Panc1 (cell line): ENCODE results near the gene ENPP7. TPM values are rescaled to one million over a fixed set of nuclear protein-coding genes. Genes with fewer than 3 reads are reported as not detected.
A peak's percentile ranks its signal among the peaks of the same experiment; 100 is the strongest.

Source experiments
- ATAC-seq: fragments of 200-7000 bp; cut with Tn5 transposase; 2 replicates; pipeline ENCODE4 v1.9.1; 2020; ENCODE audit warnings: mild to moderate bottlenecking, moderate library complexity
- BruUV-seq: library from RNA; stranded (reverse); fragments of 400-500 nt; replicated peaks from 2 replicates; lab custom pipeline; 2021; lab: Mats Ljungman, UMichigan
- CTCF ChIA-PET: fragments of 300-600 bp; sonication (Branson Sonifier 250); formaldehyde crosslinking; loops from one replicate; lab custom pipeline; 2022; ENCODE audit warnings: antibody characterized with exemption; lab: Charles Lee
- POLR2A ChIA-PET: fragments of 300-600 bp; sonication (Branson Sonifier 250); formaldehyde crosslinking; loops from one replicate; lab custom pipeline; 2022; ENCODE audit warnings: antibody characterized with exemption; lab: Charles Lee
- DNase-seq: peaks from one replicate; pipeline ENCODE4 v3.0.0-alpha.2; 2010; ENCODE audit warnings: low read depth, low spot score
- H3K27ac ChIP-seq: 2 replicates; pipeline ENCODE4 v1.5.1; 2011; ENCODE audit warnings: mild to moderate bottlenecking, low read length, inconsistent platforms
- H3K27me3 ChIP-seq: fragments of 200-500 bp; sonication (Bioruptor generic); 2 replicates; pipeline ENCODE4 v1.6.0; 2014; ENCODE audit warnings: low read length, inconsistent platforms; ENCODE audit not compliant: control insufficient read depth, insufficient read depth
- H3K36me3 ChIP-seq: fragments of 200-500 bp; sonication (Bioruptor generic); 2 replicates; pipeline ENCODE4 v1.5.1; 2014; ENCODE audit warnings: inconsistent platforms, mild to moderate bottlenecking, low read length, moderate library complexity; ENCODE audit not compliant: control insufficient read depth, insufficient read depth
- H3K4me1 ChIP-seq: 2 replicates; pipeline ENCODE4 v1.5.1; 2011; ENCODE audit warnings: inconsistent platforms, mild to moderate bottlenecking, low read length, moderate library complexity; ENCODE audit not compliant: control insufficient read depth, insufficient read depth
- H3K4me3 ChIP-seq, 2 experiments: 2 replicates each; pipeline ENCODE4 v1.5.1; 2011 to 2012; ENCODE audit warnings: low read depth in 2 of 2, low read length in 2 of 2, mild to moderate bottlenecking in 2 of 2, inconsistent platforms in 1 of 2, moderate library complexity in 1 of 2
- H3K9me3 ChIP-seq: fragments of 200-500 bp; sonication (Bioruptor generic); 2 replicates; pipeline ENCODE4 v1.5.1; 2014; ENCODE audit warnings: low read depth, mild to moderate bottlenecking, inconsistent platforms, low read length, moderate library complexity; ENCODE audit not compliant: control insufficient read depth, insufficient read depth
- CTCF ChIP-seq: fragments of 450-650 bp; IDR thresholded peaks from 2 replicates; pipeline ENCODE4 v1.5.1; 2017; ENCODE audit warnings: mild to moderate bottlenecking
- POLR2AphosphoS5 ChIP-seq: IDR thresholded peaks from 2 replicates; pipeline ENCODE4 v1.6.1; 2012; ENCODE audit warnings: mild to moderate bottlenecking, low read depth, low read length, moderate library complexity
- REST ChIP-seq, 2 experiments: IDR thresholded peaks; 2 replicates each; pipeline ENCODE4 v1.6.1; 2011 to 2012; ENCODE audit warnings: low read depth in 2 of 2, control low read depth in 1 of 2, low read length in 1 of 2, mild to moderate bottlenecking in 1 of 2, moderate library complexity in 1 of 2; ENCODE audit not compliant: insufficient read depth in 1 of 2
- SIN3A ChIP-seq: IDR thresholded peaks from 2 replicates; pipeline ENCODE4 v1.6.1; 2012; ENCODE audit warnings: low read depth, mild to moderate bottlenecking, low read length, moderate library complexity, borderline replicate concordance; ENCODE audit not compliant: insufficient read depth
- TCF7L2 ChIP-seq: IDR thresholded peaks from 2 replicates; pipeline ENCODE4 v1.6.1; 2011; ENCODE audit warnings: mild to moderate bottlenecking, low read depth, low read length, inconsistent platforms
- in situ Hi-C: cut with HindIII; loops from 2 replicates; pipeline ENCODE4 v1.10.0; 2016; ENCODE audit warnings: low sequenced_read_pairs, low pct_unique_long_range_greater_than_20kb
- intact Hi-C: fragments of 100-400 bp; cut with micrococcal nuclease; formaldehyde crosslinking; loops from one replicate; pipeline ENCODE4 v1.10.0; 2022; ENCODE audit not compliant: unreplicated experiment
- total RNA-seq: library from RNA; stranded (reverse); gene quantifications from one replicate; pipeline ENCODE4 v1.2.1, GENCODE V29; 2021; ENCODE audit not compliant: unreplicated experiment

ENPP7 gene
- total RNA-seq, 1 experiment from 2014 or later = not detected

- Histone ChIP-seq H3K9me3 (no peaks in the 10 kb centered on the region), H3K27me3 (peaks cover 15% of the 10 kb centered on the region), H3K4me3 (peak overlapping the region; percentile 55 to 61), H3K4me1 (peaks cover 18% of the 10 kb centered on the region), H3K36me3 (peaks cover 3% of the 10 kb centered on the region; the same call in 1 of the 2 replicates), H3K27ac (no peak overlapping the region)
- DNase-seq (no peak), ATAC-seq (no peak)
- POLR2A ChIA-PET = no interaction called here
- intact Hi-C loops = no loop called here
- TF ChIP-seq CTCF = no peak
- BruUV-seq = no TSS peak
- CTCF ChIA-PET = no interaction called here
- in situ Hi-C loops = loop anchor here (25.0 kb wide), 1 partner anchor 208 kb away; no protein-coding TSS in a partner anchor
Measured at GRCh38 chr17:79779084-79779529, 48.4 kb downstream of the ENPP7 start.

DNA sequence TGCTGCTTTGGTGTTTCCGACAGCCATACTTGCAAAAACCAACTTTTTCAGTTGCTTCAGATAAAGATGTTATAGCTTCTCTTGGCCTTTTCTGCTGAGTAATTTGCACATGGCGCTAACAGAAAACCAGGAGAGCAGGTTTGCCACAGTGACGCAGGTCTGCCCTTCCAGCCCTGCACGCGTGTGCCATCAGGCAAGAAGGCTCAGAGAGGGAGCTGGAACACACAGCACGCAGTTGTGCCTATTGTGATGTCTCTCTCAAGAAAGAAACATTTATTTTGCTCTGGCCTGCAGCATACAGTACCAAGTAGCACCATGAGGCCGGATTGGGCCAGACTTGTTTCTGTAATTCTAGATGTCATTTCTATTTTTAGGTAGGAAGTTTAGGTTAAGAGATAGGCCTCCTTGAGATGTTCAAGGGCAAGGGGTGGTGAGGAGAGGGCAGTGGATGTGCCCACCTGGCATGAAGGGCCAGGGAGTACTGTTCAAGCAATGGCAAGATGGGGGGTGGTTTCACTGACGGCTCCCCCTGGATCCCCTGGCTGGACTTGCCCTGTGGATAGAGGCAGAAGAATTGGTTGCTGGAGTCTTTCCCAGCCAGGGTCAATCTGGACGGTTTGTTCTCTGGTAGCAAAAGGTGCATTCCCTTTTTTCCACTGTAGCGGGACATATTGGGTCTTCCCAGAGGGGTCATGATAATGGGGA is 49.1 kb downstream of the ENPP7 start:
- ATAC-seq (no peak), DNase-seq (no peak)
- TF ChIP-seq SIN3A (no peak), CTCF (no peak), TCF7L2 (no peak), REST (IDR thresholded peaks at IDR 0.05; ENCODE audit: insufficient read depth in 1 of 2, low read depth in 2 of 2, low read length in 1 of 2) (no peak), POLR2AphosphoS5 (no peak)
- POLR2A ChIA-PET = interaction anchor here (0.5 kb wide), 1 partner anchor 59 kb away, joined by 3 read pairs; the partner anchor contains the start of gene CBX4
- Histone ChIP-seq H3K27ac (no peak overlapping the region), H3K4me1 (peaks cover 18% of the 10 kb centered on the region), H3K4me3 (no peak overlapping the region; a peak in 1 of 4 replicates), H3K9me3 (no peaks in the 10 kb centered on the region), H3K27me3 (peaks cover 15% of the 10 kb centered on the region), H3K36me3 (peaks cover 3% of the 10 kb centered on the region; the same call in 1 of the 2 replicates)
- in situ Hi-C loops (loop anchor here (25.0 kb wide), 1 partner anchor 207 kb away; no protein-coding TSS in a partner anchor), intact Hi-C loops (no loop called here)
- CTCF ChIA-PET = no interaction called here
- no TSS peak for BruUV-seq
